NCI-H2107 treated with DMSO at 0.1 percent for 48 hours (cell line): ENCODE data around the gene SPRR5.

Experiments used
- DNase-seq: peaks from one replicate; lab custom pipeline; 2025; ENCODE audit not compliant: unreplicated experiment; lab: John Stamatoyannopoulos, UW

SPRR5 gene

GRCh38 chr1:152946651-152947256, at the start of gene SPRR5:
Gene SPRR5, plus strand, starts transcription at chr1:152947206. Its CDS starts 1,349 bp downstream, at chr1:152948555.
- DNase-seq, result no peak

GRCh38 chr1:152899027-152899426, 48.0 kb upstream of the SPRR5 start:
- DNase-seq, result no peak

GRCh38 chr1:152899883-152900282, 47.1 kb upstream of the SPRR5 start:
- DNase-seq, result no peak

- no peak for DNase-seq
Measured at GRCh38 chr1:152901631-152902030, 45.4 kb upstream of the SPRR5 start.

- peak; percentile 32 for DNase-seq
Measured at GRCh38 chr1:152902636-152903035, 44.4 kb upstream of the SPRR5 start.

GRCh38 chr1:152904688-152905440, 42.1 kb upstream of the SPRR5 start:
- no peak for DNase-seq

GRCh38 chr1:152906023-152906565, 40.9 kb upstream of the SPRR5 start:
- no peak for DNase-seq

GRCh38 chr1:152907686-152908601, 39.1 kb upstream of the SPRR5 start, which contains the start of gene IVL:
Gene IVL, plus strand, starts transcription at chr1:152908546. Its CDS starts 1,252 bp downstream, at chr1:152909798.
- no peak for DNase-seq

GRCh38 chr1:152909206-152909605, 37.8 kb upstream of the SPRR5 start:
- no peak for DNase-seq

GRCh38 chr1:152912471-152912870, 34.5 kb upstream of the SPRR5 start:
- DNase-seq, result no peak

- DNase-seq, result no peak
Measured at GRCh38 chr1:152912900-152913299, 34.1 kb upstream of the SPRR5 start.

GRCh38 chr1:152917794-152918193, 29.2 kb upstream of the SPRR5 start:
- peak; percentile 37 for DNase-seq

- no peak for DNase-seq
Measured at GRCh38 chr1:152919071-152919470, 27.9 kb upstream of the SPRR5 start.

- DNase-seq, result no peak
Measured at GRCh38 chr1:152924191-152924590, 22.8 kb upstream of the SPRR5 start.

GRCh38 chr1:152926091-152926490, 20.9 kb upstream of the SPRR5 start:
- DNase-seq, result no peak

- DNase-seq, result no peak
Measured at GRCh38 chr1:152928671-152929070, 18.3 kb upstream of the SPRR5 start.

GRCh38 chr1:152932170-152932811, 14.7 kb upstream of the SPRR5 start:
- peak; percentile 76 for DNase-seq

GRCh38 chr1:152933196-152933595, 13.8 kb upstream of the SPRR5 start:
- DNase-seq, result no peak

- no peak for DNase-seq
Measured at GRCh38 chr1:152940614-152941013, 6.4 kb upstream of the SPRR5 start.

GRCh38 chr1:152941037-152941711, 5.8 kb upstream of the SPRR5 start:
- DNase-seq, result no peak
